Measurements from ENCODE around the gene YWHAE. TPM values are rescaled to one million over a fixed set of nuclear protein-coding genes. Genes with fewer than 3 reads are reported as not detected.

YWHAE gene
- total RNA-seq, 1 experiment from 2014 or later: 1,282 TPM

GRCh38 chr17:1366234-1366633, 33.8 kb downstream of the YWHAE start:
- no peak overlapping the region for H2AK5ac ChIP-seq (ENCODE audit: insufficient read length, low read length)
- peaks cover 8% of the 10 kb centered on the region for H3K79me1 ChIP-seq (ENCODE audit: insufficient read depth, low read depth, low read length, poor library complexity, severe bottlenecking)
- H3K4me1 ChIP-seq (ENCODE audit: insufficient read depth, low read length): no peaks in the 10 kb centered on the region
- peak overlapping the region in 1 of 3 experiments; percentile 63; a peak in 3 of 7 replicates for H3K27ac Mint-ChIP-seq
- H3K9me3 Mint-ChIP-seq: no peaks in the 10 kb centered on the region
- TF ChIP-seq, protein P1, sequence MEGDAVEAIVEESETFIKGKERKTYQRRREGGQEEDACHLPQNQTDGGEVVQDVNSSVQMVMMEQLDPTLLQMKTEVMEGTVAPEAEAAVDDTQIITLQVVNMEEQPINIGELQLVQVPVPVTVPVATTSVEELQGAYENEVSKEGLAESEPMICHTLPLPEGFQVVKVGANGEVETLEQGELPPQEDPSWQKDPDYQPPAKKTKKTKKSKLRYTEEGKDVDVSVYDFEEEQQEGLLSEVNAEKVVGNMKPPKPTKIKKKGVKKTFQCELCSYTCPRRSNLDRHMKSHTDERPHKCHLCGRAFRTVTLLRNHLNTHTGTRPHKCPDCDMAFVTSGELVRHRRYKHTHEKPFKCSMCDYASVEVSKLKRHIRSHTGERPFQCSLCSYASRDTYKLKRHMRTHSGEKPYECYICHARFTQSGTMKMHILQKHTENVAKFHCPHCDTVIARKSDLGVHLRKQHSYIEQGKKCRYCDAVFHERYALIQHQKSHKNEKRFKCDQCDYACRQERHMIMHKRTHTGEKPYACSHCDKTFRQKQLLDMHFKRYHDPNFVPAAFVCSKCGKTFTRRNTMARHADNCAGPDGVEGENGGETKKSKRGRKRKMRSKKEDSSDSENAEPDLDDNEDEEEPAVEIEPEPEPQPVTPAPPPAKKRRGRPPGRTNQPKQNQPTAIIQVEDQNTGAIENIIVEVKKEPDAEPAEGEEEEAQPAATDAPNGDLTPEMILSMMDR (conservative IDR thresholded peaks at IDR 0.05): no peak
- no peak overlapping the region for H3K9ac ChIP-seq (ENCODE audit: extremely low read depth, insufficient read length, low read length)
- DNase-seq: no peak
- H3K27me3 ChIP-seq (ENCODE audit: insufficient read depth, low read length): no peaks in the 10 kb centered on the region
- H4K8ac ChIP-seq (replicated peaks; ENCODE audit: insufficient read length, low read depth, low read length): no peak overlapping the region
- H3K27me3 Mint-ChIP-seq (ENCODE audit: low read depth): no peaks in the 10 kb centered on the region
- WGBS (ENCODE audit: extremely low coverage, insufficient read length, low lambda C conversion rate): no CpG with 5 or more reads among the region's 7 CpGs
- peaks cover 33 to 51% of the 10 kb centered on the region in 2 experiments for H3K4me1 Mint-ChIP-seq
- no peak overlapping the region for H3K4me2 ChIP-seq (ENCODE audit: insufficient read depth, insufficient read length, low read length)
- no peak overlapping the region for H2BK120ac ChIP-seq (ENCODE audit: low read depth, low read length, poor library complexity, severe bottlenecking)
- no peak overlapping the region for H3K18ac ChIP-seq (ENCODE audit: insufficient read length, low read depth, low read length)
- no peak overlapping the region for H3K4ac ChIP-seq (ENCODE audit: low read depth, low read length)
- H4K91ac ChIP-seq (ENCODE audit: insufficient read length, low read depth, low read length): no peak overlapping the region
- no peaks in the 10 kb centered on the region for H4K20me1 ChIP-seq (ENCODE audit: control insufficient read depth, insufficient read depth, insufficient read length)
- H4K5ac ChIP-seq (ENCODE audit: insufficient read length, low read depth, low read length): no peak overlapping the region
- H2AFZ ChIP-seq (ENCODE audit: low read length): no peak overlapping the region
- H3K23ac ChIP-seq (ENCODE audit: insufficient read length, low read depth, low read length): no peak overlapping the region
- H3T11ph ChIP-seq (ENCODE audit: low read length): no peak overlapping the region
- H2BK20ac ChIP-seq (ENCODE audit: low read depth, low read length, poor library complexity, severe bottlenecking): no peak overlapping the region
- no peak overlapping the region for H3K56ac ChIP-seq (ENCODE audit: insufficient read length, low read depth, low read length)
- peaks cover 33% of the 10 kb centered on the region; the same call in 1 of the 2 replicates for H3K79me2 ChIP-seq (ENCODE audit: insufficient read depth, low read length)
- H3K4me3 Mint-ChIP-seq: no peak overlapping the region
- no peaks in the 10 kb centered on the region for H3K9me3 ChIP-seq (ENCODE audit: control insufficient read depth, low read depth, low read length)
- no peak overlapping the region for H3K14ac ChIP-seq (ENCODE audit: insufficient read depth, low read length)
- no peak overlapping the region for H2BK12ac ChIP-seq (ENCODE audit: insufficient read length, low read depth, low read length)
- H3K23me2 ChIP-seq (ENCODE audit: insufficient read length, low read depth, low read length, poor library complexity, severe bottlenecking): no peaks in the 10 kb centered on the region
- no peak overlapping the region for H3K27ac ChIP-seq (ENCODE audit: insufficient read length, low read depth, low read length)
- H2BK15ac ChIP-seq (ENCODE audit: low read depth, low read length): no peak overlapping the region
- peaks cover 18 to 35% (median 34%) of the 10 kb centered on the region in 3 experiments; a peak in 6 of 7 replicates for H3K36me3 Mint-ChIP-seq (ENCODE audit: insufficient read depth in 1 of 3, low read depth in 3 of 3)
- no peak overlapping the region for H2BK5ac ChIP-seq (ENCODE audit: insufficient read length, low read length)

All from H9 (cell line).